OCI-LY7 (cell line): Measurements from ENCODE around the gene SESN3. TPM values are rescaled to one million over a fixed set of nuclear protein-coding genes. Genes with fewer than 3 reads are reported as not detected.

Experiments used
- BruUV-seq: library from RNA; stranded (reverse); fragments of 400-500 nt; replicated peaks from 2 replicates; lab custom pipeline; 2021; lab: Mats Ljungman, UMichigan
- CTCF ChIA-PET: fragments of 300-600 bp; sonication (Branson Sonifier 250); formaldehyde crosslinking; loops from one replicate; lab custom pipeline; 2022; ENCODE audit warnings: antibody characterized with exemption; ENCODE audit not compliant: unreplicated experiment; lab: Charles Lee
- POLR2A ChIA-PET: fragments of 300-600 bp; sonication (Branson Sonifier 250); formaldehyde crosslinking; loops from one replicate; lab custom pipeline; 2022; ENCODE audit warnings: antibody characterized with exemption; lab: Charles Lee
- DNase-seq: peaks from one replicate; pipeline ENCODE4 v3.0.0-alpha.2; 2015; ENCODE audit warnings: low spot score
- H2AFZ ChIP-seq: fragments of 200-600 bp; sonication (generic), shearing (Covaris generic); 2 replicates; pipeline ENCODE4 v1.6.1; 2014; ENCODE audit warnings: mild to moderate bottlenecking, antibody characterized with exemption, low read length, moderate library complexity
- H3K27ac ChIP-seq: fragments of 200-600 bp; sonication (generic); 2 replicates; pipeline ENCODE4 v1.5.1; 2014; ENCODE audit warnings: mixed run types, low read depth, mild to moderate bottlenecking, moderate library complexity, low read length, inconsistent platforms; ENCODE audit not compliant: poor library complexity, severe bottlenecking
- H3K36me3 ChIP-seq: fragments of 200-600 bp; sonication (generic); 2 replicates; pipeline ENCODE4 v1.6.1; 2014; ENCODE audit warnings: mild to moderate bottlenecking, antibody characterized with exemption, low read length, moderate library complexity, mixed read lengths; ENCODE audit not compliant: insufficient read depth
- H3K4me1 ChIP-seq: fragments of 200-600 bp; sonication (generic); 2 replicates; pipeline ENCODE4 v1.5.1; 2014; ENCODE audit warnings: mild to moderate bottlenecking, low read length; ENCODE audit not compliant: insufficient read depth, poor library complexity, severe bottlenecking
- H3K4me2 ChIP-seq: fragments of 200-600 bp; sonication (generic); 2 replicates; pipeline ENCODE4 v1.6.1; 2014; ENCODE audit warnings: mild to moderate bottlenecking, low read length
- H3K4me3 ChIP-seq: fragments of 200-600 bp; sonication (generic); 2 replicates; pipeline ENCODE4 v1.5.1; 2014; ENCODE audit warnings: mild to moderate bottlenecking, low read depth, low read length; ENCODE audit not compliant: poor library complexity, severe bottlenecking
- H3K79me2 ChIP-seq: fragments of 200-600 bp; sonication (generic); 2 replicates; pipeline ENCODE4 v1.6.1; 2016; ENCODE audit warnings: low read depth, mild to moderate bottlenecking, low read length, moderate library complexity, mixed read lengths; ENCODE audit not compliant: insufficient read depth
- H3K9me2 ChIP-seq: fragments of 200-600 bp; sonication (generic); 2 replicates; pipeline ENCODE4 v1.6.1; 2016; ENCODE audit warnings: mild to moderate bottlenecking, low read length, mixed read lengths; ENCODE audit not compliant: insufficient read depth
- H3K9me3 ChIP-seq: fragments of 200-600 bp; sonication (generic); 2 replicates; pipeline ENCODE4 v1.6.1; 2014; ENCODE audit warnings: mild to moderate bottlenecking, mixed run types, low read length, mixed read lengths
- H4K20me1 ChIP-seq: fragments of 200-600 bp; sonication (generic); 2 replicates; pipeline ENCODE4 v1.6.1; 2014; ENCODE audit warnings: mild to moderate bottlenecking, antibody characterized with exemption, low read length, moderate library complexity, mixed read lengths; ENCODE audit not compliant: insufficient read depth
- EZH2phosphoT487 ChIP-seq: fragments of 200-600 bp; sonication (generic); IDR thresholded peaks from 2 replicates; pipeline ENCODE4 v1.6.1; 2018; ENCODE audit warnings: low read depth, borderline replicate concordance, mild to moderate bottlenecking, mixed run types, antibody characterized with exemption, low read length, moderate library complexity, mixed read lengths
- intact Hi-C: fragments of 100-400 bp; cut with micrococcal nuclease; formaldehyde crosslinking; loops from one replicate; pipeline ENCODE4 v1.10.0; 2022; ENCODE audit not compliant: unreplicated experiment
- total RNA-seq, 2 experiments: library from RNA; depleted of rRNA in 1 of 2; stranded (reverse); fragments of >200 nt in 1 of 2; shearing (Covaris generic) in 1 of 2; gene quantifications; 2 replicates each; pipeline ENCODE4 v1.2.3, GENCODE V29; 2014 to 2022
- TF ChIP-seq, protein P1 (sequence below): fragments of 200-600 bp; sonication (generic); conservative IDR thresholded peaks from 2 replicates; pipeline ENCODE4 v1.5.1; 2014; ENCODE audit warnings: mild to moderate bottlenecking, antibody characterized with exemption, low read length, moderate library complexity, mixed read lengths

SESN3 gene
- total RNA-seq, 2 experiments from 2014 or later = 4.4 to 9.6 TPM

GRCh38 chr11:95242091-95242844 lies 11.3 kb upstream of the SESN3 start:
- no peaks in the 10 kb centered on the region for H4K20me1 ChIP-seq
- no peak for DNase-seq
- POLR2A ChIA-PET = interaction anchor here (1.0 to 4.0 kb wide), 4 partner anchors 8 to 12 kb away, joined by 5 to 51 read pairs (median 16); partner anchors contain the start of gene SESN3
- no peak overlapping the region for H3K4me2 ChIP-seq
- no peaks in the 10 kb centered on the region for H3K9me2 ChIP-seq
- H3K4me3 ChIP-seq = no peak overlapping the region
- no peak overlapping the region for H3K27ac ChIP-seq
- intact Hi-C loops = no loop called here
- peak overlapping the region; percentile 24; the same call in 1 of the 2 replicates for H2AFZ ChIP-seq
- TF ChIP-seq, protein P1, sequence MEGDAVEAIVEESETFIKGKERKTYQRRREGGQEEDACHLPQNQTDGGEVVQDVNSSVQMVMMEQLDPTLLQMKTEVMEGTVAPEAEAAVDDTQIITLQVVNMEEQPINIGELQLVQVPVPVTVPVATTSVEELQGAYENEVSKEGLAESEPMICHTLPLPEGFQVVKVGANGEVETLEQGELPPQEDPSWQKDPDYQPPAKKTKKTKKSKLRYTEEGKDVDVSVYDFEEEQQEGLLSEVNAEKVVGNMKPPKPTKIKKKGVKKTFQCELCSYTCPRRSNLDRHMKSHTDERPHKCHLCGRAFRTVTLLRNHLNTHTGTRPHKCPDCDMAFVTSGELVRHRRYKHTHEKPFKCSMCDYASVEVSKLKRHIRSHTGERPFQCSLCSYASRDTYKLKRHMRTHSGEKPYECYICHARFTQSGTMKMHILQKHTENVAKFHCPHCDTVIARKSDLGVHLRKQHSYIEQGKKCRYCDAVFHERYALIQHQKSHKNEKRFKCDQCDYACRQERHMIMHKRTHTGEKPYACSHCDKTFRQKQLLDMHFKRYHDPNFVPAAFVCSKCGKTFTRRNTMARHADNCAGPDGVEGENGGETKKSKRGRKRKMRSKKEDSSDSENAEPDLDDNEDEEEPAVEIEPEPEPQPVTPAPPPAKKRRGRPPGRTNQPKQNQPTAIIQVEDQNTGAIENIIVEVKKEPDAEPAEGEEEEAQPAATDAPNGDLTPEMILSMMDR = no peak
- TF ChIP-seq EZH2phosphoT487 = no peak
- no peaks in the 10 kb centered on the region for H3K9me3 ChIP-seq
- no peaks in the 10 kb centered on the region for H3K79me2 ChIP-seq
- H3K36me3 ChIP-seq = no peaks in the 10 kb centered on the region
- no peaks in the 10 kb centered on the region for H3K4me1 ChIP-seq
- BruUV-seq = no TSS peak
- CTCF ChIA-PET = interaction anchor here (1.3 kb wide), 1 partner anchor 11 kb away, joined by 3 read pairs; the partner anchor contains the start of gene SESN3

- Histone ChIP-seq H3K27ac (no peak overlapping the region), H3K9me2 (no peaks in the 10 kb centered on the region), H3K4me3 (no peak overlapping the region), H3K4me2 (no peak overlapping the region), H3K36me3 (no peaks in the 10 kb centered on the region), H3K79me2 (no peaks in the 10 kb centered on the region), H3K4me1 (no peaks in the 10 kb centered on the region), H4K20me1 (no peaks in the 10 kb centered on the region), H2AFZ (peak overlapping the region; percentile 24; the same call in 1 of the 2 replicates), H3K9me3 (no peaks in the 10 kb centered on the region)
- no TSS peak for BruUV-seq
- POLR2A ChIA-PET = interaction anchor here (1.0 to 2.0 kb wide), 4 partner anchors 9 to 11 kb away, joined by 3 to 13 read pairs (median 6); partner anchors contain the start of gene SESN3
- intact Hi-C loops = no loop called here
- TF ChIP-seq, protein P1 = no peak
- no peak for TF ChIP-seq EZH2phosphoT487
- CTCF ChIA-PET = interaction anchor here (1.3 kb wide), 1 partner anchor 10 kb away, joined by 3 read pairs; the partner anchor contains the start of gene SESN3
- no peak for DNase-seq
Observed at GRCh38 chr11:95241681-95242081, 10.7 kb upstream of the SESN3 start.
